ENCODE measurements around the gene PCYT2.
"Not testable (repeated sequence)": the region's sequence is repeated elsewhere in the genome, so short reads cannot be mapped to it uniquely, and the experiment has no call there.

Gene PCYT2

DNA sequence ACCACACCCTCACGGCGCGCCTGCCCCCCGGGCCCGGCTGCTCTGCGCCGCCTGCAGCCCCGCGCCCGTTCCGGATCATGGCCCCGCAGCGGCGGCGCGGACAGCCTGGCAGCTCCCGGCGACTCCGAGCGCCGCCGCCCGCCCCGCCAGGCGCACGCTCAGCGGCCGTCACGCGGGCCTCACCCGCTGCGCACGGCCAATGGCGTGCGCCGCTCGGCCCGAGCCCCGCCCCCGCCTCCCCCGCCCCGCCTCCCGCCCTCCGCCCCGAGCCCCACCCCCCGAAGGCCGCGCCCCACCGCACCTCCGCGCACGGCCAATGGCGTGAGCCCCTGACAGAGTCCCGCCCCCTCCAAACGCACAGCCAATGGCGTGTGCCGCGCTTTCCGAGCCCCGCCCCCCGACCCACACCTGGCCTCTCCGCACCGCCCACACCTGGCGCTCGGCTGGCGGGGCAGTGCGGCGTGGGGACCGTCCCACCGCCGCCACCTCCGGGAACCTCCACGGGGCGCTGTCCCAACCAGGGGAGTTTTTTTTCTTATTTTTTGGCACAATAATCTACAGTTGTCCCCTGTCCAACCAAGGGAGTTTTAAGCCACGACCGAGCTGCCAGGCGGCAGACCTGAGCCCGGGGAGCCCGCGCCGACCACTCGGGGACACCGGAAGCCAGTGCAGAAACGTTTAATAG lies at the start of gene PCYT2:
TSS of gene PCYT2 (minus strand) at position 123 of the 685 bp plus-strand sequence. CDS start at position 79, 44 bp downstream.
- H3K36me3 Mint-ChIP-seq: peaks cover 4% of the 10 kb centered on the region
- peak within 1 kb of the TSS; percentile 69 for H3K27ac Mint-ChIP-seq
- no peaks in the 10 kb centered on the region for H3K9me3 Mint-ChIP-seq
- peaks cover 7% of the 10 kb centered on the region for H3K4me1 Mint-ChIP-seq
- H3K27me3 Mint-ChIP-seq: no peaks in the 10 kb centered on the region
- DNase-seq (ENCODE audit: low spot score in 2 of 2) (peak; percentile 84 to 90), ATAC-seq (ENCODE audit: low read depth) (peak; percentile 94)
- H3K4me3 Mint-ChIP-seq: peak within 1 kb of the TSS; percentile 86

DNA sequence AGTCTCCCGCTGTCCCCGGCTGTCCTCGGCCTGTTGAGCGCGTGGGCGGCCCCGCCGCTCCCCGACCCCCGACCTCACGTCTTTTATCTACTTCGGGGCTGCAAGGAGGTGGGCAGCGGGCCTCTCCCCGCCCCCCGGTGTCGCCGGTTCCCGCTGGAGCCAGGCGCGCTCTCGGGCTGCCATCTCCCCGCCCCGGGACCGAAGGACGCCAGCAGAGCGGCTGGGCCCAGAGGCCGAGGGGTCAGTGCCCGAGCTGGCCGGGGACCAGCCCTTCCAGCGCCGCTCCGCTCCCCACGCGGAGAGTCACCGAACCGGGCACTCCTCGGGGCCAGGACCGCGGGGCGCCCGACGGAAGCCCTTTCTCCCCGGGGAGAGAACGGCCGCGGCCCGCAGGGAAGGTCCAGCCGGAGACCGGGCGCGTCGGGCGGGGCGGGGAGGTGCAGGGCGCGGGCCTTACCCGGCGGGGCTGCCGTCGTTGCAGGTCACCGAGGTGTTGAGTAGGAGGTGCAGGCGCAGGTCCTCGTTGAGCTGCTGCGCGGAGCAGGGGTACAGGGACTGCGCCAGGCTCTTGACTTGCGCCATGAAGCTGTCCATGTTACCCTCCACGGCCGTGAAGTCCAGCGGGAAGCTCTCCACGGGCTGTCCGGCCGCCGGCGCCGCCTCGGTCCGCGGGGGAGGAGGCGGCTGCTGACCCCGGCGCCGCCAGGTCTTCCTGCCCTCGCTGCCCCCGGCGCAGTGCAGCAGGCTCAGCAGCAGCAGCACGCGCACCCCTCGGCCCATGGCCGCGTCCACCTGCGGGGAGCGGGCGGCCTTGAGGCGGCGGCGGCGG lies 49.1 kb upstream of the PCYT2 start:
- no peak overlapping the region for H3K27ac Mint-ChIP-seq
- ATAC-seq (ENCODE audit: low read depth): no peak
- peaks cover 18% of the 10 kb centered on the region for H3K27me3 Mint-ChIP-seq
- no peaks in the 10 kb centered on the region for H3K4me1 Mint-ChIP-seq
- no peak overlapping the region for H3K4me3 Mint-ChIP-seq
- no peaks in the 10 kb centered on the region for H3K9me3 Mint-ChIP-seq
- no peak for DNase-seq (ENCODE audit: low spot score in 2 of 2)
- no peaks in the 10 kb centered on the region for H3K36me3 Mint-ChIP-seq

DNA sequence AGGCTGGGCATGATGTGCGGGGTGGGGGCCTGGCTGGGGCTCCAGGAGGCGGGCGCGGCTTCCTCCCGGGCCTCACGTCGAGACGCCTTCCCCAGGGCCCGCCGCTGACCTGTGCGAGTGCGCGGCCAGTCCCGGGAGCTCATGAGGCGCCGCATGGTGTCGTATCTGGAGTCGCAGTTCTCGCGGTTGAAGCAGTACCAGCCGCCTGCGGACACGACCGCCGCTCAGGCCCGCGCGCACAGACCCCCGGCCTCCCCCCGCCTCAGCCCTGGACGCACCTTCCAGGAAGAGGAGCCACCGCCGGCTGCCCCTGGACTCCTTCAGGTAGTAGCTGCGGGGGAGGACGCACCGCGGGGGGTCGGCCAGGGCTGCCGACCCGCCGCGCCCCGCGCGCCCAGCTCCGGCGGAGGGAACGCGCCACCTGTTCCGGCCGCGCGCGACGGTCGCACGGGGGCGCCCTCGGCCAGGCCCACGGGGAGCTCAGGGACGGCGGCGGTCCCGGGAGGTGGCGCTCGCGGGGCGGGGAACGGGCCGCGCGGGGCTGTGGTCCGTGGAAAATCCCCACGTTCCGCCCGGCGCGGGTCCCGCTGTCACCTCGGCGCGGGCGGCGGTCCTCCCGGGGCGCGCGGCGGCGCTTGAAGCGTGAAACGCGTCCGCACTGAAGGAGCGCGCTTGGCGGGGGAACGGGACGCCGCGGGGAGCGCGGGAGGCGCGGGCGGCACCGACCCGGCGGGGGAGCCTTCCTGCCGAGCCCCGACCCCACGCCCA lies 48.3 kb upstream of the PCYT2 start:
- H3K27me3 Mint-ChIP-seq: peaks cover 18% of the 10 kb centered on the region
- H3K9me3 Mint-ChIP-seq: no peaks in the 10 kb centered on the region
- ATAC-seq (ENCODE audit: low read depth) (peak; percentile 95), DNase-seq (ENCODE audit: low spot score in 2 of 2) (peak; percentile 87 to 92)
- no peak overlapping the region for H3K27ac Mint-ChIP-seq
- no peaks in the 10 kb centered on the region for H3K4me1 Mint-ChIP-seq
- H3K4me3 Mint-ChIP-seq: no peak overlapping the region
- no peaks in the 10 kb centered on the region for H3K36me3 Mint-ChIP-seq

DNA sequence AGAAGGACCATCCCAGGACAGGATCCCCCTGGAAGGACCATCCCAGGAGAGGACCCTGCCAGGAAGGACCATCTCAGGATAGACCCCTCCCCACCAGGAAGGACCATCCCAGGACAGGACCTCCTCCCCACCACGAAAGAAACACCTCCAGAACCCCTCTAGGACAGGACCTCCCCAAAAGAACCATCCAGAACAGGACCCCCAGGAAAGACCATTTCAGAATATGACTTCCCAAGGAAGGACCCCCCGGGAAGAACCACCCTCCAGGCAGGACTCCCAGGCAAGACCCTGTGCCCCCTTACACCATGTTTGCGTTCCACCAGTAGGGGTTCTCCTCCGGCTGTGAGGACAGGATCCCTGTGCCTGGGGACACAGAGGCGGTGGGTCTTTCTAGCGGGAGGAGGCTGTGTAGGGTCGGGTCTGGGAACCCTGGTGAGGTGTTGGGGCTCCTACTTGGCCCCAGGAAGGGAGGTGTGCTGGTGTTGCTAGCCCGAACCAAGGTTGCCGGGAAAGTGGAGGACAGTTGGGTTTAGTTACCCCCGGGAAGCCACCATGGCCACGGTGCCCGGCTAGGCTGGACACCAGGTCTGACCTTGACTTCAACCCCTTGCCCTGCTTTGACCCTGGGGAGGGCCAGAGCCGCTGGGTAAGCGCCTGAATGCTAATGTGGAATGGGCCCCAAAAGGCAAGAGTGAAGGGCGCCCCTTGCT lies 47.6 kb upstream of the PCYT2 start:
- H3K27me3 Mint-ChIP-seq: peaks cover 19% of the 10 kb centered on the region
- no peaks in the 10 kb centered on the region for H3K36me3 Mint-ChIP-seq
- DNase-seq (ENCODE audit: low spot score in 2 of 2): no peak

DNA sequence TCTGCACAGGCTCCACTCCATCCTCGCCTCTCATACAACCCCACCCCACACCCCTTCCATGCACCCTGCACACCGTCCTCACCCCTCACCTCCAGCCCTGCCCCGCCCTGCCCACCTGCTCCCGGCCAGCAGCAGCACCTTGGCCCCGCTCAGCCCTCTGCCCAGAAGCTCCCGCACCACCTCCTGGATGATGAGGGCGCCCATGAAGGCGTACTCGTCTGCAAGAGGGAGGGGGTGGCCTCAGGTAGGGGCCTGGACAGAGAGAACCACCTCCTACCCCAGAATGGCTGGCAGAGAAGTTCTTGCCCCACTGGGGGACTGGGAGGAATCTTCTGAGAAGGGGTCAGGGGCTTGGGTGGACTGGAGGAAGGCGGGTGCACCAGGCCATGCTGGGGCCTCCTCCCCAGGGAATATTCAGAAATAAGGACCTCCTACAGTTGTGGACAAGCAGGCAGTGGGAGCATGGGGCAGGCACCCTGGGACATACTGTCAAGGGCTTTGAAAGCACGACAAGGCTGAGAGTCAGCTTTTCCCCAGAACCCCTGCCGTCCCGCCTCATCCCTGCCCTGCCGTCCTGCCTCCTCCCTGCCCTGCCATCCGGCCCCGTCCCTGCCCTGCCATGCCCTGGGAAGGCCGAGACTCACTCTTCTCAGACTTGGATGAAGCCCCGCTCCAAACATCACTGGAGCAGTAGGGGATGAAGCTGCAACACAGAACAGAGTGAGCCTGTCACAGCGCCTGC lies 46.7 kb upstream of the PCYT2 start:
- ATAC-seq (ENCODE audit: low read depth) (no peak), DNase-seq (ENCODE audit: low spot score in 2 of 2) (no peak)
- peak overlapping the region; percentile 14 for H3K27ac Mint-ChIP-seq
- H3K4me3 Mint-ChIP-seq: peak overlapping the region; percentile 21
- H3K9me3 Mint-ChIP-seq: no peaks in the 10 kb centered on the region
- no peaks in the 10 kb centered on the region for H3K36me3 Mint-ChIP-seq
- H3K4me1 Mint-ChIP-seq: no peaks in the 10 kb centered on the region
- H3K27me3 Mint-ChIP-seq: peaks cover 19% of the 10 kb centered on the region

More for the DNA sequence above, 47.6 kb upstream of the PCYT2 start:
- peak overlapping the region; percentile 72 for H3K4me3 Mint-ChIP-seq
- H3K27ac Mint-ChIP-seq: peak overlapping the region; percentile 14
- no peaks in the 10 kb centered on the region for H3K4me1 Mint-ChIP-seq
- no peaks in the 10 kb centered on the region for H3K9me3 Mint-ChIP-seq
- ATAC-seq (ENCODE audit: low read depth): no peak

DNA sequence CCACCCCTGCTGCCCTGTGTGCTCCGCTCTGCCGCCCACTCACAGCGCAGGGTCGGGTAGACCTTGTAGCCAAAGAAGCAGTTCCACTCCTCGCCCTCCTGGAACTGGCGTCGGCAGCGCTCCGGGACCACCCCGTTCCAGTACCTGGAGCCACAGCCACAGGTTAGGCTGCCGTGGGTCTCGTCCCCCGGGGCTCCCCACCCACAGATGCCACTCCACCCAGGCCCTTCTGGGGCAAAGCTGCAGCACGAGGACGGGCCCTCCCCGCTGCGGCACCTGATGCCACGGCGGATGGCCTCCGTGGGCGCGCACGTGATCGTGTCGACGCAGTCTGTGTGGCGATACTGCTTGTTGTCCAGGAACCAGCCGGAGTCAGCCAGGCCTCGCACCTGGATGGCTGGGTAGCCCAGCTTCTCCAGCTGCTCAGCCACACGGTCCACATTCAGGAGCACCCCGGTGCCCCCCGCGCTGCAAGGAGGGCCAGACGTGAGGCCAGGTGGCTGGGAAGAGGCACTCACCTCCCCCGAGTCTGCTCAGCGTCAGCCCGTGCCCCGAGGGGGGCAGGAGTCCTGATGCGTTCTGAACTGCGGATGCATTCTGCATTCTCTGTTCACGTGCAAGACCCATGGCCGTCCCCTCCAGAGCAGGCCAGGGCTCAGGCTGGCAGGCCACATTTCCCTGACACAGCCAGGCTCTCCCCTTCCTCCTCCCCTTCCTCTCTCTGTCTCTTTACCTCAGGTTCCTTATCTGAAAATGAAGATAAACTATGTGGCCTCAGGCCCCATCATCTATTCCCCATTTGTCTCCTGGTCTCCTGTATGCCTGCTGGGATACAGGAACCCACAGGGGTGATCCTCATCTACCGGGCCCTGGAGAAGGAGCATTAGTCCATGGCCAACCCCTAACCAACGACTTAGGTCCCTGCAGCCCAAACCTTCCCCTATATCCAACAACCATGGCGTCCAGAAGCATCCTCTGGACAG lies 45.7 kb upstream of the PCYT2 start:
- H3K9me3 Mint-ChIP-seq: no peaks in the 10 kb centered on the region
- H3K4me3 Mint-ChIP-seq: no peak overlapping the region
- H3K4me1 Mint-ChIP-seq: no peaks in the 10 kb centered on the region
- no peak for DNase-seq (ENCODE audit: low spot score in 2 of 2)
- no peaks in the 10 kb centered on the region for H3K36me3 Mint-ChIP-seq
- peaks cover 16% of the 10 kb centered on the region for H3K27me3 Mint-ChIP-seq
- H3K27ac Mint-ChIP-seq: no peak overlapping the region
- ATAC-seq (ENCODE audit: low read depth): no peak

DNA sequence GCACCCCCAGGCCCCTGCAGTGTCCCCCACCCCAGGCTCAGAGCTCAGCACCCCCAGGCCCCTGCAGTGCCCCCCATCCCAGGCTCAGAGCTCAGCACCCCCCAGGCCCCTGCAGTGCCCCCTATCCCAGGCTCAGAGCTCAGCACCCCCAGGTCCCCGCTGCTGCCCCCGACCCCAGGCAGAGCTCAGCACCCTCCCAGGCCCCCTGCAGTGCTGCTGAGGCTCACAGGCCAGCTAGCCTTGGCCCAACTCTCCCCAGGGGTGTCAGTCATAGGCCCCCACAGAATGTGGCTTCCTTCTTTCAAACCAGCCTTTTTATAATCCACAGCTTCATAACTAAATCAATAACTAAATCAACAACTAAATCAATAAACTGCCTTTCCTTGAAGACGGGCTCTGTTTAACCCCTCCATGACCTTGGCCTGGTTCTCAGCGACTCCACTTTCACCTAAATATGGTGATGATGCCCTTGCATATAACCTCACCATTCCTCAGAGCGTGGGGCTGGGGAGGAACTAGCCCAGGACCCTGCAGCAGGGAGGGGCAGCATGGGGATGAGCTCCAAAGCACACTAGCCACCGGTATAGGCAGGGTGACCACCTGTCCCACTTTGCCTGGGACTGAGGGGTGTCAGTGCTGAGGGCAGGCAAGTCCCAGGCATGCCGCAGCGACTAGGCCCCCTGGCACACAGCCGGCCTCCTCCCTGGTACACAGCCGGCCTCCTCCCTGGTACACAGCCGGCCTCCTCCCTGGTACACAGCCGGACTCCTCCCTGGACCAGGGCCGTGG lies 44.8 kb upstream of the PCYT2 start:
- Mint-ChIP-seq H3K9me3 (no peaks in the 10 kb centered on the region), H3K27ac (no peak overlapping the region), H3K4me3 (no peak overlapping the region), H3K36me3 (no peaks in the 10 kb centered on the region), H3K27me3 (peaks cover 16% of the 10 kb centered on the region), H3K4me1 (no peaks in the 10 kb centered on the region)
- ATAC-seq (ENCODE audit: low read depth): no peak
- DNase-seq (ENCODE audit: low spot score in 2 of 2): no peak

DNA sequence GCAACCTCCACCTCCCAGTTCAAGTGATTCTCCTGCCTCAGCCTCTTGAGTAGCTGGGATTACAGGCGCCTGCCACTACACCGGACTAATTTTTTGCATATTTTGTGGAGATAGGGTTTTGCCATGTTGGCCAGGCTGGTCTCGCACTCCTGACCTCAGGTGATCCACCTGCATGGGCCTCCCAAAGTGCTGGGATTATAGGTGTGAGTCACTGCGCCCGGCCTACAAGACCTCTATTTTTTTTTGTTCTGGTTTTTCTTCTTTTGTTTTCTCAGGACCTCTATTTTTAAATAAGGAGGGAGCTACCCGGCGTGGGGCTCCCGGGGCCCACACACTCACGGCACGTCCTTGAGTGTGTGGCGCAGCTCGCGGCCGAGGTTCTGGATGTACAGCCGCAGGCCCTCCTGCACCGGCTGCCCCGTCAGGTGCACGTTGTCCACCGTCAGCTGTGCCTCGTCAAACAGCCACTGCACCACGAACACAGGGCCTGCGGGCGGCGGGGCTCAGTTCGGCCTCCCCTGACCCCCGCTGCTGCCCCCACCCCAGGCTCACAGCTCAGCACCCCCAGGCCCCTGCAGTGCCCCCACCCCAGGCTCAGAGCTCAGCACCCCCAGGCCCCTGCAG lies 44.0 kb upstream of the PCYT2 start:
- Mint-ChIP-seq H3K4me1 (no peaks in the 10 kb centered on the region), H3K9me3 (no peaks in the 10 kb centered on the region), H3K4me3 (no peak overlapping the region), H3K27ac (no peak overlapping the region), H3K27me3 (peaks cover 16% of the 10 kb centered on the region), H3K36me3 (no peaks in the 10 kb centered on the region)
- DNase-seq (ENCODE audit: low spot score in 2 of 2): no peak
- ATAC-seq (ENCODE audit: low read depth): no peak

DNA sequence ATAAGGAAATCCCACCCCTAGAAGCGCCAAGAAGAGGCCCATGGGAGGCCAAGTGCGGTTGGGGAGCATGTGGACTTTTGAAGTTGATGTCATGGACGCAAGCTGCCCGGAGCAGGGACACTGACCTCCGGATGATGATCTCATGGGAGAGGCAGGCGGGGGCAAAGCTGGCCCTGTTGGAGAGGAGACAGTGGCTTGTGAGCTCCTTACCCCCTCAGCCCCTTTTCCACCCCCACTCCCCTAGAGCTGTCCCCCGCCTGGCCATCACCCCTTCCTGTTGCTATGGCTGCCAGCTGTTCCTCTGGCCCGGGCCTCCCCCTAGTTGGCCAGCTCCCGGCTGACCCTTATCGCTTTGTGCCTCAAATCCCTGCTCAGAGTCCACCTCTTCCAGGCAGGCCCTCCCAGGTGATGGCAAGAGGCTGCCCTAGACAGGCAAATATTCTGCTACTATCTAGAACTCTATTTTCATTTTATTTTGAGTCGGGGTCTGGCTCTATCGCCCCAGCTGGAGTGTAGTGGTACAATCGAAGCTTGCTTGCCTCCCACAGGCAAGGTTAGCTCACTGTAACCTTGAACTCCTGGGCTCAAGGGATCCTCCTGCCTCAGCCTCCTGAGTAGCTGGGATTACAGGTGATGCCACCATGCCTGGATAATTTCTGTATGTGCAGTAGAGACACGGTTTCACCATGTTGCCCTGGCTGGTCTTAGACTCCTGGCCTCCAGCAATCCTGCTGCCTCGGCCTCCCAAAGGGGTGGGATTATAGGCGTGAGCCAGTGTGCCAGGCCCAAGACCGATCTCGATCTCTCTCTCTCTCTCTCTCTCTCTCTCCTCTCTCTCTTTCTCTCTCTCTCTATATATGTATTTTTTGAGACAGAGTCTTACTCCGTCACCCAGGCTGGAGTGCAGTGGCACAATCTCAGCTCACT lies 43.2 kb upstream of the PCYT2 start:
- H3K4me3 Mint-ChIP-seq: no peak overlapping the region
- ATAC-seq (ENCODE audit: low read depth) (no peak), DNase-seq (ENCODE audit: low spot score in 2 of 2) (no peak)
- no peaks in the 10 kb centered on the region for H3K36me3 Mint-ChIP-seq
- no peaks in the 10 kb centered on the region for H3K4me1 Mint-ChIP-seq
- H3K27me3 Mint-ChIP-seq: peaks cover 16% of the 10 kb centered on the region
- H3K27ac Mint-ChIP-seq: no peak overlapping the region
- H3K9me3 Mint-ChIP-seq: no peaks in the 10 kb centered on the region

DNA sequence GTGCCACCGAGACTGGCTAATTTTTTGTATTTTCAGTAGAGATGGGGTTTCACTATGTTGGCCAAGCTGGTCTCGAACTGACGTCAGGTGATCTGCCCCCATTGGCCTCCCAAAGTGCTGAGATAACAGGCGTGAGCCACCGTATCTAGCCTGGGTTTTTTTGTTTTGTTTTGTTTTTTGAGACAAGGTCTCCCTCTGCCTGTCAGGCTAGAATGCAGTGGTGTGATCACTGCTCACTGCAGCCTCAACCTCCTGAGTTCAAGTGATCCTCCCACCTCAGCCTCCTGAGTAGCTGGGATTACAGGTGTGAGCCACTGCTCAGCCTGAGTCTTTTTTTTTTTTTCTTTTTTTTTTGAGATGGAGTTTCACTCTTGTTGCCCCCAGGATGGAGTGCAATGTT lies 42.2 kb upstream of the PCYT2 start:
- H3K4me1 Mint-ChIP-seq; H3K9me3 Mint-ChIP-seq; ATAC-seq (ENCODE audit: low read depth); H3K4me3 Mint-ChIP-seq; DNase-seq (ENCODE audit: low spot score in 2 of 2); H3K27ac Mint-ChIP-seq; H3K36me3 Mint-ChIP-seq: not testable (repeated sequence)
- peaks cover 14% of the 10 kb centered on the region for H3K27me3 Mint-ChIP-seq

DNA sequence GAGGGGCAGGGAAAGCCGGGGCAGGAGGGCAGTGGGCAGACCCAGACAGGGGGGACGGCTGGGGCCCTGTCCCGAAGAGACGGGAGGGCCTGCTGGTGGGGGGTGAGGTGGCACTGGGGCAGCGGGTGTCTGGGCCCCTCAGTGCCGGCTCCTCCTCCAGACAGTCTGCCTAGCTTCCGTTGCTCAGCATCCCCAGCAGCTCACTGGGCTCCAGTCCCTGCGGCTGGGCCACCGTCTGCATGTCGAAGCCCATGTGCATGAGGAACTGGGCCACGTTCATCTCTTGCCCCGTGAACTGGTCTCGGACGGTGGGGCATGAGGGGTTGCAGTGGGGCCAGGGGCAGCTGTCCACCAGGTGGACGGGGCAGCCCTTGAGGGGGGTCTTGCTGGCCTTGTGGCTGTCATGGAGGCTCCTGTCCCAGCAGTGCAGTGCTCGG lies 41.6 kb upstream of the PCYT2 start:
- Mint-ChIP-seq H3K27ac (no peak overlapping the region), H3K9me3 (no peaks in the 10 kb centered on the region), H3K36me3 (no peaks in the 10 kb centered on the region), H3K4me1 (no peaks in the 10 kb centered on the region), H3K4me3 (no peak overlapping the region), H3K27me3 (peaks cover 12% of the 10 kb centered on the region)
- no peak for ATAC-seq (ENCODE audit: low read depth)
- DNase-seq (ENCODE audit: low spot score in 2 of 2): no peak

Measured in memory B cell (primary cell).